GM03348 (cell line): ENCODE measurements around the gene TMEM106C.

Experiments
- DNase-seq: peaks from one replicate; pipeline ENCODE4 v3.0.0; 2012; ENCODE audit warnings: low spot score

TMEM106C gene

GRCh38 chr12:47995981-47996401, 32.6 kb downstream of the TMEM106C start:
- DNase-seq, result peak; percentile 31

DNA sequence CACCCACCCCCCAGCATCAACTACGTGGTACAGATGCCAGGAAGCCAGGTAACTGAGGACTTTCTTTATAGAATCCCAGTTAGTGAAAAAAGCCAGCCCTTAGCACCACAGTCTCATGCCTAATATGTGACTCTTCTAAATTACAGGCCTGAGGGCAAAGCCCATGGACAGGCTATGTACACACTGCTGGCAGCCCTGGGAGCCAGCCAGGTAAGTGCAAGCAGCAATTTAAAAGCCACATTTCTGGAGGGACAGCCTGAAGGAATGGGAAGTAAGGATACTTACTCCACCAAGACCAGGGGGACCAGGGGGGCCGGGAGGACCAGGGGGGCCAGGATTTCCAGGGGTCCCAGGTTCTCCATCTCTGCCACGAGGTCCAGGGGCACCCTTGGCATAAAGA, 33.9 kb downstream of the TMEM106C start:
- DNase-seq, result no peak

- no peak for DNase-seq
Observed at GRCh38 chr12:47999816-48000215, 36.4 kb downstream of the TMEM106C start.

DNA sequence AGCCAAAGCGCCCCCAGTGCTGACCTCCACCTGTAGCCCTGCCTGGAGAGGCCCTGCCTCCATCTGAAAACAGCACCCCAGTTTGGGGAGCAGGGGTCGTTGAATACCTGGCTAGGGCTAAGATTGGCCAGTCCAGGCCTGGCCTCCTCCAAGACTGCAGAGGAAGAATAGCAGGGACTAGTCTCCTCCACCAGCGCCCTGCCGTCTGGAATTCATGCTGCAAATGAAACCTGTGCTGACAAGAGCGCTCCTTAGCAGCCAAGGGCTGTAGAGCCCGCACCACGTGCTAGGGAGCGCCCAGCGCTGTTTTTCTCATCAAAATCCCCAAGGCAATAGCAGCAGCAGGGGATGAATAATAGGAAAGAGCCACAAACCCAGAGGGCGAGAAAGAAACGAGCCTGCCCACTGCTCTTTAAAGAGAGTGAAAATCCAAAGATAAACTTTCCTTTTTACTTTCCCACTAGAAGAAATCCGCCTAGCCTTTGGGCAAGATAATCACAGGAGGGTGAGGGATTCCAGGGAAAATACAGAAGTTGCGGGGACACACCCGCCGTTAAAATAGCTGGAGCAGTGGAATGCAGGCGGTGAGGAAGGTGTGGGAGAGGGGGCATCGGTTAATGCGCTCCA, 37.6 kb downstream of the TMEM106C start:
- peak; percentile 69 for DNase-seq

- DNase-seq, result peak; percentile 88
Observed at GRCh38 chr12:48001505-48002413, 38.4 kb downstream of the TMEM106C start.

GRCh38 chr12:48002414-48002730, 39.0 kb downstream of the TMEM106C start:
- peak; percentile 13 for DNase-seq

DNA sequence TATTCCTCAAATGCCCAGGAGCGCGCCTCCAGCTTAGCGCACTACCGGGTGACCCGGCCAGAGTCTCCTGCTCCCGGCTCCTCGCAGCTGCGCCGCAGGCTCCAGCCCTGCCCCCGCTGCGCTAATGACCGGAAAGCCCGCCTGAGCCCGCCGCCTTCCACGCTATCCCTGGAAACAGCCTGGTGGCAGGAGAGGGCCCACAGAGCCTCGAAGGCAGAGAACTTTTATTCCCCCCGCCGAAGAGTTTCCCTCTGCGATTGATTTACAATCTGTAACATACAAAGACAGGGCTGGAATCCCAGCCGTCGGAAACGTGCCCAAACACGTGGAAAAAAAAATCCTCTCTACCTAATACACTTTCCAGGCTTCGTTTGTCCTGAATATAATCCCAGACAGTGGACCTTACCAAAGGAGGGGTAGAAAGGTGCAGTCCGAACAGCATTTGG, 39.4 kb downstream of the TMEM106C start:
- peak; percentile 59 for DNase-seq

GRCh38 chr12:48003226-48004052, 40.0 kb downstream of the TMEM106C start:
- DNase-seq, result no peak

DNA sequence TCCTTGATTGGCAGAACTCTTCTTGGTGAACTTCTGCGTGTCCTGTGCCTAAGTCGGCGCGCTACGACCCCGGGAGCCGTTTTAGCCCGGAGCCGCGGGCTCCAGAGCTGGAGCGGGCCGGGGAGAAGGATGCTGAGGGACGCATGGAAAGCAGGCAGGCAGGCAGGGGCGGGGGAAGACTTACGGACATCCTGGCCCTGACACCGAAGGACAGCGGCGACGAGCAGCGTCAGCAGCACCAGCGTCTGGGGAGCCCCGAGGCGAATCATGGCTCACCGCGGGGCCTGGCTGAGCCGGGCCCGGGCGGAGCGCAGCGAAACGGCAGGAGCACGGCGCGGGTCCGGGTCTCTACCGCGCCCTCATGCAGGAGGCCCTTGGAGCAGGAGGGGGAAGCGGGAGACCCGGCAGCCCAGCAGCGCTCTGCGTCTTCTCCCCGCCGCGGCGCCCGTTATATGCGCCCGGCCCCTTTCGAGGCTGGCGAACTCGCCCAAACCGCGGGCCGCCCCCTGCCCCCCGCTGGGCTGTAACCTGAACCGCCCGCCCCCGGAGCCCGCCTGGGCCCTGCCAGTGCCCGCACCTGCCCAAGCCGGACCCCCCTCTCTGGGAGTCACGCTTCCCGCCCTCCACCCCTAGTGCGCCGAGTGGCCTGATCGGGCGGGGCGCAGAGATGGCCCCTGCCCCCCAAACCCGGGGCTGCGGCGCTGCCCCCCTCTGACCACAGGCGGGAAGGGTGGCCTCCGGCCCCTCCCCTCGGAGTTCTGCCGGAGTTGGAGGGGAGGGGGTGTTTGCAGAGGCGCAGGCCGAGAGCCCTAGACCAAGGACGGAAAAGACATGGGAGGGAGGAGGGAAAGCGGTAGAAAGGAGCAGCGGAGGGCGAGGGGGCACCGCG, 40.9 kb downstream of the TMEM106C start, which contains the start of gene COL2A1:
COL2A1 (minus strand) TSS at position 424 of the 889 bp plus-strand sequence; CDS start at position 269, 155 bp downstream.
- peak; percentile 36 for DNase-seq

- DNase-seq, result no peak
Observed at GRCh38 chr12:48005001-48005749, 41.8 kb downstream of the TMEM106C start.

DNA sequence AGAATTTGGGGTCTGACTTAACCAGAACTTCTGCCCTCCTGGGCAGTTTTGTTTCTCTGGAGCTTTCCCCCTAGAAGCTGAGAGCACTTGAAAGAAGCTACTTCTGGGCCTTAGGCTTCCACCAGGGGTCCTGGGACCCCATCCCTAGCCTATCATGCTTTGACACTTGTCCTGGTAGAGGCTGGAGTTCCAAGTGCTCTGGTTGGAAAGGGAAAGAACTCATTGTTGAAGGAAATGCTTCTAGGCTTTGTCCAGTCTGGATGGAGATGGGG, 42.3 kb downstream of the TMEM106C start:
- DNase-seq, result no peak

GRCh38 chr12:48007206-48007605, 43.8 kb downstream of the TMEM106C start:
- DNase-seq, result no peak

GRCh38 chr12:48008349-48008748, 45.0 kb downstream of the TMEM106C start:
- DNase-seq, result no peak

GRCh38 chr12:48008950-48009349, 45.6 kb downstream of the TMEM106C start:
- no peak for DNase-seq

DNA sequence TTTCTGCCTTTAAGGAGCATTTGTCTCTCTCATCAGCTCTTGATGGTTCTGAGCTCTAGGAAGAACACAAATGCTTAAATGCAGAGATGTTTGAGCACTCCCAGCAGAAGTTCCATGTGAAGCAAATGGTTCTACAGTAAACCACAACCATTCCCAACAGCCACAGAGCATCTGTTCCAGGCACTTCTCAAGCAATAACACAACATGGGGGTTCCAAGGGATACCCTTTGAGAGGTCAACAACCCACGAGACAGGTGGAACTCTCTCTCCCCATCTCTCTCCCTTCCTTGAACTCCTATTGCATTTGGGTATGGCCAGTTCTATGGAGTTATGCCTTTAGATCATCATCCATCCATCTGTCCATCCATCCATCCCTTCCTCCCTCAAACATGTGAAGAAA, 46.1 kb downstream of the TMEM106C start:
- no peak for DNase-seq

GRCh38 chr12:48010366-48010970, 47.1 kb downstream of the TMEM106C start:
- DNase-seq, result no peak

GRCh38 chr12:48012070-48012469, 48.7 kb downstream of the TMEM106C start:
- DNase-seq, result no peak

DNA sequence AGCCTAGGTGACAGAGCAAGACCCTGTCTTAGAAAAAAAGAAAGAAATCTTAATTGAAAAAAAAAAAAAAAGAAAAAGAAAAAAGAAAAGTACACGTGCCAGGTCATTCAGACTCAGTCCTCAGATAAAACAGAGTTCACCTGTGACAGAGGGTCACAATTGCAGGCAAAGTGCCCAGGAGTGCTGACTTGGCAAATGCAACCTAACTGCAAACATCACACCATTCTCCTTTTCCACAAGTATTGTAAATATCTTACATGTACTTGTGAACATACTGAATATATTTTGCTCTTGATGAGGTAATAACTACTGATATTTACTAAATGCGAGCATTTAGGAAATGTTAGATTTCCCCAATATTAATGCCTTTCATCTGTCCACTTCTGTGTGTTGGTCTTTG, 49.9 kb downstream of the TMEM106C start:
- no peak for DNase-seq

DNA sequence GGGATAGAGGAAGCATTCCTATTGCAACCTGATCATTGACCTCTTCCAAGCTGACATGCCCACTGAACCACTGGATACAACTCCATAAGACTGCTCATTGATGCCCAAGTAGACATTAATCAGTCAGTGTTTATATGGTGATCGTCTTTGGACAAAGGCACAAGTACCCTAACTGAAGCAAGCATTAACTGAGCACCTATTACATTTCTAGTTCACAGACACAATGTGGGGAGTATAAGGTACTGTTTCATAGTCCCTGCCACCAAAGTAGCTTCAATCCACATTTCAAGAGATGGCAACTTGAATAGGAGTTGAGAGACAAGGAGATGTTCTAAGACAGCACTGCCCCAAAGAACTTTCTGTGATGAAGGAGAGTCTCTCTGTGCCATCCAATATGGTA, 51.7 kb downstream of the TMEM106C start:
- no peak for DNase-seq

DNA sequence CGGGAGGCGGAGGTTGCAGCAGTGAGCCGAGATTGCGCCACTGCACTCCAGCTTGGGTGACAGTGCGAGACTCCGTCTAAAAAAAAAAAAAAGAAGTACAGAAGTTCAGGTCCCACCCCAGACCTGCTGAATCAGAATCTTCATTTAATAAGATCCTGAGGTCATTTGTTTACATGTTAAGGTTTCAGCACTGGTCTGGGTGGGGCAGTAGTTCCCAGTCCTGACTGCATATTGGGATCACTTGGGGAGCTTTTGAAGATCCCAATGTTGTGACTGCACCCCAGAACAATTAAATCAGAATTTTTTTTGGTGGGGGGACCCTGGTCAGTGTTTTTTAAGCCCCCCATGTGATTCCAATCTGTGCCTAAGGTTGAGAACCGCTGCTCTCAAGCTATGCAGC, 52.6 kb downstream of the TMEM106C start:
- DNase-seq, result no peak
